ENCODE measurements around the gene PCDH18. TPM values are rescaled to one million over a fixed set of nuclear protein-coding genes. Genes with fewer than 3 reads are reported as not detected.
"Not testable (repeated sequence)": the region's sequence is repeated elsewhere in the genome, so short reads cannot be mapped to it uniquely, and the experiment has no call there.

PCDH18 gene
- total RNA-seq, 1 donor from 2014 or later, result 57.4 TPM

- no peaks in the 10 kb centered on the region for H3K27me3 ChIP-seq (ENCODE audit: control insufficient read depth in 3 of 3, insufficient read depth in 3 of 3, low read length in 3 of 3)
- H3K4me1 ChIP-seq (ENCODE audit: control insufficient read depth in 3 of 3, insufficient read depth in 3 of 3, low read length in 3 of 3), result no peaks in the 10 kb centered on the region
- H3K9me3 ChIP-seq (ENCODE audit: control insufficient read depth in 3 of 3, low read length in 3 of 3), result no peaks in the 10 kb centered on the region
- H3K27ac ChIP-seq (ENCODE audit: low read depth, low read length), result no peak overlapping the region
- no peaks in the 10 kb centered on the region for H3K36me3 ChIP-seq (ENCODE audit: control insufficient read depth in 3 of 3, insufficient read depth in 3 of 3, low read length in 3 of 3)
- H3K4me3 ChIP-seq (ENCODE audit: low read length in 3 of 3), result no peak overlapping the region
- H3K9ac ChIP-seq (ENCODE audit: low read depth in 1 of 3, low read length in 3 of 3), result no peak overlapping the region
These were observed 21.6 kb downstream of the PCDH18 start for GRCh38 chr4:137510557-137511265.

- H3K27me3 ChIP-seq (ENCODE audit: control insufficient read depth in 3 of 3, insufficient read depth in 3 of 3, low read length in 3 of 3), result no peaks in the 10 kb centered on the region
- no peaks in the 10 kb centered on the region for H3K36me3 ChIP-seq (ENCODE audit: control insufficient read depth in 3 of 3, insufficient read depth in 3 of 3, low read length in 3 of 3)
- H3K27ac ChIP-seq (ENCODE audit: low read depth, low read length), result no peak overlapping the region
- H3K9me3 ChIP-seq (ENCODE audit: control insufficient read depth in 3 of 3, low read length in 3 of 3), result no peaks in the 10 kb centered on the region
- no peaks in the 10 kb centered on the region for H3K4me1 ChIP-seq (ENCODE audit: control insufficient read depth in 3 of 3, insufficient read depth in 3 of 3, low read length in 3 of 3)
- H3K4me3 ChIP-seq (ENCODE audit: low read length in 3 of 3), result no peak overlapping the region
- no peak overlapping the region for H3K9ac ChIP-seq (ENCODE audit: low read depth in 1 of 3, low read length in 3 of 3)
These were observed 22.4 kb downstream of the PCDH18 start for GRCh38 chr4:137509855-137510282.

- no peak overlapping the region for H3K9ac ChIP-seq (ENCODE audit: low read depth in 1 of 3, low read length in 3 of 3)
- no peaks in the 10 kb centered on the region for H3K36me3 ChIP-seq (ENCODE audit: control insufficient read depth in 3 of 3, insufficient read depth in 3 of 3, low read length in 3 of 3)
- H3K4me1 ChIP-seq (ENCODE audit: control insufficient read depth in 3 of 3, insufficient read depth in 3 of 3, low read length in 3 of 3), result no peaks in the 10 kb centered on the region
- H3K4me3 ChIP-seq (ENCODE audit: low read length in 3 of 3), result no peak overlapping the region
- H3K27ac ChIP-seq (ENCODE audit: low read depth, low read length), result no peak overlapping the region
- no peaks in the 10 kb centered on the region for H3K27me3 ChIP-seq (ENCODE audit: control insufficient read depth in 3 of 3, insufficient read depth in 3 of 3, low read length in 3 of 3)
- no peaks in the 10 kb centered on the region for H3K9me3 ChIP-seq (ENCODE audit: control insufficient read depth in 3 of 3, low read length in 3 of 3)
These were observed 29.8 kb downstream of the PCDH18 start for GRCh38 chr4:137502339-137503129.

DNA sequence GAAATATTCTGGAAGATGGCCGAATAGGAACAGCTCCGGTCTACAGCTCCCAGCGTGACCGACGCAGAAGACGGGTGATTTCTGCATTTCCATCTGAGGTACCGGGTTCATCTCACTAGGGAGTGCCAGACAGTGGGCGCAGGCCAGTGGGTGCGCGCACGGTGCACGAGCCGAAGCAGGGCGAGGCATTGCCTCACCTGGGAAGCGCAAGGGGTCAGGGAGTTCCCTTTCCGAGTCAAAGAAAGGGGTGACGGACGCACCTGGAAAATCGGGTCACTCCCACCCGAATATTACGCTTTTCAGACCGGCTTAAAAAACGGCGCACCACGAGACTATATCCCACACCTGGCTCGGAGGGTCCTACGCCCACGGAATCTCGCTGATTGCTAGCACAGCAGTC lies 36.0 kb downstream of the PCDH18 start:
- not testable (repeated sequence) for H3K4me3 ChIP-seq (ENCODE audit: low read length in 3 of 3); H3K9me3 ChIP-seq (ENCODE audit: control insufficient read depth in 3 of 3, low read length in 3 of 3); H3K27me3 ChIP-seq (ENCODE audit: control insufficient read depth in 3 of 3, insufficient read depth in 3 of 3, low read length in 3 of 3); H3K9ac ChIP-seq (ENCODE audit: low read depth in 1 of 3, low read length in 3 of 3); H3K4me1 ChIP-seq (ENCODE audit: control insufficient read depth in 3 of 3, insufficient read depth in 3 of 3, low read length in 3 of 3); H3K36me3 ChIP-seq (ENCODE audit: control insufficient read depth in 3 of 3, insufficient read depth in 3 of 3, low read length in 3 of 3); H3K27ac ChIP-seq (ENCODE audit: low read depth, low read length)

DNA sequence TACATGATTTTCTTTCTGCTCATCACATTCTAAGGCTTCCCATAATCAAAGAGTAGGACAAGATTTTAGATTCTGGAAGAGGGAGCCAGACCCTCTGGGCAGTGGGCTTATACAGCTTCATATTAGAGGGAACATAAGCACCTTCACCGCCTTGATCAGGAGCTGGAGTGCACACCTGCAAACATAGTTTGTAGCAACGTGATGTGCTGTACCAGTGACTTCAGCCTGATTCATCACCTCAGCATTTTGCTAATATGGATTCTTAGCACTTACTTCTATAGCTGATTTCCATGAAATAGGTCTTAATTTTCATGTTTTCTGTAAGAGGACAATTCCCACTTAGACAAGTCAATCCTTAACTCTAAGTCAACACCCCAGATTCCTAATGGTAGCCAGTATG lies 36.7 kb downstream of the PCDH18 start:
- Histone ChIP-seq H3K27ac (ENCODE audit: low read depth, low read length) (no peak overlapping the region), H3K4me3 (ENCODE audit: low read length in 3 of 3) (no peak overlapping the region), H3K9me3 (ENCODE audit: control insufficient read depth in 3 of 3, low read length in 3 of 3) (no peaks in the 10 kb centered on the region), H3K36me3 (ENCODE audit: control insufficient read depth in 3 of 3, insufficient read depth in 3 of 3, low read length in 3 of 3) (no peaks in the 10 kb centered on the region), H3K27me3 (ENCODE audit: control insufficient read depth in 3 of 3, insufficient read depth in 3 of 3, low read length in 3 of 3) (no peaks in the 10 kb centered on the region), H3K4me1 (ENCODE audit: control insufficient read depth in 3 of 3, insufficient read depth in 3 of 3, low read length in 3 of 3) (no peaks in the 10 kb centered on the region), H3K9ac (ENCODE audit: low read depth in 1 of 3, low read length in 3 of 3) (no peak overlapping the region)

DNA sequence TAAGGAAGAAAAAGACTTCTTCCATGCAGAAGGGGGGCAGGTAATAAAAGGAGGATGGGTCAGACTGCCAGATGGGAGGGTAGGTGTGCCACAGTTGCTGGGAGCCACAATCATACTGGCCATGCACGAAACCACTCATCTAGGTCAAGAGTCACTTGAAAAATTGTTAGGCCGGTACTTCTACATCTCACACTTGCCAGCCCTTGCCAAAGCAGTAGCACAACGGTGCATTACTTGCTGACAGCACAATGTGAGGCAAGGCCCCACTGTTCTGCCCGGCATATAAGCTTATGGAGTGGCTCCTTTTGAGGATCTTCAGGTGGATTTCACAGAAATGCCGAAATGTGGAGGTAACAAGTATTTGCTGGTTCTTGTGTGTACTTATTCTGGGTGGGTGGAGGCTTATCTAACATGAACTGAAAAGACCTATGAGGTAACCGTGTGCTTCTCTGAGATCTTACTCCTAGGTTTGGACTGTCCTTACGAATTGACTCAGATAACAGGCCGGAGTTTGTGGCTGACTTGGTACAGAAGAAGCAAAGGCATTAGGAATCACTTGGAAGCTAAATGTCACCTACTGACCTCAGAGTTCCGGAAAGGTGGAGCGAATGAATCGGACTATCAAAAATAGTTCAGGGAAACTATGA lies 48.9 kb downstream of the PCDH18 start:
- not testable (repeated sequence) for H3K36me3 ChIP-seq (ENCODE audit: control insufficient read depth in 3 of 3, insufficient read depth in 3 of 3, low read length in 3 of 3); H3K4me3 ChIP-seq (ENCODE audit: low read length in 3 of 3); H3K27me3 ChIP-seq (ENCODE audit: control insufficient read depth in 3 of 3, insufficient read depth in 3 of 3, low read length in 3 of 3); H3K4me1 ChIP-seq (ENCODE audit: control insufficient read depth in 3 of 3, insufficient read depth in 3 of 3, low read length in 3 of 3); H3K27ac ChIP-seq (ENCODE audit: low read depth, low read length); H3K9me3 ChIP-seq (ENCODE audit: control insufficient read depth in 3 of 3, low read length in 3 of 3); H3K9ac ChIP-seq (ENCODE audit: low read depth in 1 of 3, low read length in 3 of 3)

- not testable (repeated sequence) for H3K4me3 ChIP-seq (ENCODE audit: low read length in 3 of 3); H3K36me3 ChIP-seq (ENCODE audit: control insufficient read depth in 3 of 3, insufficient read depth in 3 of 3, low read length in 3 of 3); H3K27ac ChIP-seq (ENCODE audit: low read depth, low read length); H3K9ac ChIP-seq (ENCODE audit: low read depth in 1 of 3, low read length in 3 of 3); H3K27me3 ChIP-seq (ENCODE audit: control insufficient read depth in 3 of 3, insufficient read depth in 3 of 3, low read length in 3 of 3); H3K9me3 ChIP-seq (ENCODE audit: control insufficient read depth in 3 of 3, low read length in 3 of 3); H3K4me1 ChIP-seq (ENCODE audit: control insufficient read depth in 3 of 3, insufficient read depth in 3 of 3, low read length in 3 of 3)
These were observed 52.6 kb downstream of the PCDH18 start for GRCh38 chr4:137479657-137480056.

GRCh38 chr4:137476345-137476744 lies 55.9 kb downstream of the PCDH18 start:
- H3K36me3 ChIP-seq (ENCODE audit: control insufficient read depth in 3 of 3, insufficient read depth in 3 of 3, low read length in 3 of 3), result no peaks in the 10 kb centered on the region
- H3K27me3 ChIP-seq (ENCODE audit: control insufficient read depth in 3 of 3, insufficient read depth in 3 of 3, low read length in 3 of 3), result no peaks in the 10 kb centered on the region
- H3K4me3 ChIP-seq (ENCODE audit: low read length in 3 of 3), result no peak overlapping the region
- H3K9me3 ChIP-seq (ENCODE audit: control insufficient read depth in 3 of 3, low read length in 3 of 3), result no peaks in the 10 kb centered on the region
- no peak overlapping the region for H3K9ac ChIP-seq (ENCODE audit: low read depth in 1 of 3, low read length in 3 of 3)
- no peaks in the 10 kb centered on the region for H3K4me1 ChIP-seq (ENCODE audit: control insufficient read depth in 3 of 3, insufficient read depth in 3 of 3, low read length in 3 of 3)
- H3K27ac ChIP-seq (ENCODE audit: low read depth, low read length), result no peak overlapping the region

GRCh38 chr4:137474711-137475301 lies 57.5 kb downstream of the PCDH18 start:
- no peaks in the 10 kb centered on the region for H3K9me3 ChIP-seq (ENCODE audit: control insufficient read depth in 3 of 3, low read length in 3 of 3)
- no peak overlapping the region for H3K9ac ChIP-seq (ENCODE audit: low read depth in 1 of 3, low read length in 3 of 3)
- H3K36me3 ChIP-seq (ENCODE audit: control insufficient read depth in 3 of 3, insufficient read depth in 3 of 3, low read length in 3 of 3), result no peaks in the 10 kb centered on the region
- H3K27ac ChIP-seq (ENCODE audit: low read depth, low read length), result no peak overlapping the region
- H3K4me3 ChIP-seq (ENCODE audit: low read length in 3 of 3), result no peak overlapping the region
- no peaks in the 10 kb centered on the region for H3K4me1 ChIP-seq (ENCODE audit: control insufficient read depth in 3 of 3, insufficient read depth in 3 of 3, low read length in 3 of 3)
- H3K27me3 ChIP-seq (ENCODE audit: control insufficient read depth in 3 of 3, insufficient read depth in 3 of 3, low read length in 3 of 3), result no peaks in the 10 kb centered on the region

DNA sequence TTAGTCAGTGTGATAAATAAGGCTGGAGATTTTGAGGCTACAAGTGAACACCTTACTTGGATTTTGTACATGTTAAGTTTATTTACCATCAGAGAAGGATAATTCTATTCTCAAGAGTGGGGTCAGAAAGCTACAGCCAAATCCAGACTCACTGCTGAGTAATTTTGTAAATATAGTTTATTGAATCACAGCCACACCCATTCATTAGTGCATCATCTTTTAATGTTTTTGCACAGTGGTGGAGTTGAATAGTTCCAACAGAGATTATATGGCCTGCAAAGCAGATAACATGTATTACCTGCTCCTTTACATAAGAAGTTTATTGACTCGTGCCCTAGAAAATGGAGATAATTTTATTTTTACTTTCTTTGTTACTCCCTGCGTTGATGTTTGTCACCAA lies 60.4 kb downstream of the PCDH18 start:
- Histone ChIP-seq H3K27ac (ENCODE audit: low read depth, low read length) (no peak overlapping the region), H3K4me3 (ENCODE audit: low read length in 3 of 3) (no peak overlapping the region)

More for the DNA sequence above, 60.4 kb downstream of the PCDH18 start:
- no peaks in the 10 kb centered on the region for H3K4me1 ChIP-seq (ENCODE audit: control insufficient read depth in 3 of 3, insufficient read depth in 3 of 3, low read length in 3 of 3)
- no peaks in the 10 kb centered on the region for H3K9me3 ChIP-seq (ENCODE audit: control insufficient read depth in 3 of 3, low read length in 3 of 3)
- no peaks in the 10 kb centered on the region for H3K36me3 ChIP-seq (ENCODE audit: control insufficient read depth in 3 of 3, insufficient read depth in 3 of 3, low read length in 3 of 3)
- H3K27me3 ChIP-seq (ENCODE audit: control insufficient read depth in 3 of 3, insufficient read depth in 3 of 3, low read length in 3 of 3), result no peaks in the 10 kb centered on the region
- H3K9ac ChIP-seq (ENCODE audit: low read depth in 1 of 3, low read length in 3 of 3), result no peak overlapping the region
